ENCODE measurements around the gene ARPC1B. TPM values are rescaled to one million over a fixed set of nuclear protein-coding genes. Genes with fewer than 3 reads are reported as not detected.

ARPC1B gene
- total and polyA plus RNA-seq, 9 of the 15 experiments (the other 6 are each of a cell fraction or from before 2014, with no cell fraction given) = 6.7 to 357 (median 211) TPM

- TF ChIP-seq CREB3 (tag; conservative IDR thresholded peaks at IDR 0.05; ENCODE audit: low read depth) = no peak
- no peak for TF ChIP-seq ZNF586 (CRISPR knock-in tag; conservative IDR thresholded peaks at IDR 0.05)
- TF ChIP-seq, protein P1, sequence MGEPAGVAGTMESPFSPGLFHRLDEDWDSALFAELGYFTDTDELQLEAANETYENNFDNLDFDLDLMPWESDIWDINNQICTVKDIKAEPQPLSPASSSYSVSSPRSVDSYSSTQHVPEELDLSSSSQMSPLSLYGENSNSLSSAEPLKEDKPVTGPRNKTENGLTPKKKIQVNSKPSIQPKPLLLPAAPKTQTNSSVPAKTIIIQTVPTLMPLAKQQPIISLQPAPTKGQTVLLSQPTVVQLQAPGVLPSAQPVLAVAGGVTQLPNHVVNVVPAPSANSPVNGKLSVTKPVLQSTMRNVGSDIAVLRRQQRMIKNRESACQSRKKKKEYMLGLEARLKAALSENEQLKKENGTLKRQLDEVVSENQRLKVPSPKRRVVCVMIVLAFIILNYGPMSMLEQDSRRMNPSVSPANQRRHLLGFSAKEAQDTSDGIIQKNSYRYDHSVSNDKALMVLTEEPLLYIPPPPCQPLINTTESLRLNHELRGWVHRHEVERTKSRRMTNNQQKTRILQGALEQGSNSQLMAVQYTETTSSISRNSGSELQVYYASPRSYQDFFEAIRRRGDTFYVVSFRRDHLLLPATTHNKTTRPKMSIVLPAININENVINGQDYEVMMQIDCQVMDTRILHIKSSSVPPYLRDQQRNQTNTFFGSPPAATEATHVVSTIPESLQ (CRISPR knock-in tag; IDR thresholded peaks at IDR 0.05) = no peak
- TF ChIP-seq ZNF232 (CRISPR knock-in tag; IDR thresholded peaks at IDR 0.05) = 0 out of 2 replicates have a peak, but pooled peaks have one; percentile 38
- TF ChIP-seq ZNF324 (CRISPR knock-in tag; IDR thresholded peaks at IDR 0.05) = no peak
- 0 out of 2 replicates have a peak, but pooled peaks have one; percentile 61 for TF ChIP-seq ERF (CRISPR knock-in tag; IDR thresholded peaks at IDR 0.05)
- TF ChIP-seq HDAC2 (IDR thresholded peaks at IDR 0.05) = no peak
- no peak for TF ChIP-seq TRIM28 (IDR thresholded peaks at IDR 0.05)
- TF ChIP-seq ZNF311 (CRISPR knock-in tag; IDR thresholded peaks at IDR 0.05) = no peak
- TF ChIP-seq RCOR1 (IDR thresholded peaks at IDR 0.05; ENCODE audit: borderline replicate concordance in 1 of 2, low read depth in 2 of 2, low read length in 2 of 2) = no peak
- no peak for TF ChIP-seq PHF21A (IDR thresholded peaks at IDR 0.05; ENCODE audit: borderline replicate concordance, low read depth)
- TF ChIP-seq PHB (CRISPR knock-in tag; IDR thresholded peaks at IDR 0.05) = no peak
- no peak for TF ChIP-seq POLR2A (conservative IDR thresholded peaks at IDR 0.05)
- TF ChIP-seq USF2 (CRISPR knock-in tag; IDR thresholded peaks at IDR 0.05) = peak; percentile 8; the same call in 1 of the 2 replicates
- TF ChIP-seq FOXK2 (conservative IDR thresholded peaks at IDR 0.05 in 1 of 2, IDR thresholded peaks at IDR 0.05 in 1 of 2; ENCODE audit: low read depth in 2 of 2) = no peak
- 0 out of 2 replicates have a peak, but pooled peaks have one; percentile 84 for TF ChIP-seq GABPA (tag; conservative IDR thresholded peaks at IDR 0.05; ENCODE audit: low read depth)
- no peak for TF ChIP-seq ZNF395 (CRISPR knock-in tag; IDR thresholded peaks at IDR 0.05)
- TF ChIP-seq SMARCB1 (IDR thresholded peaks at IDR 0.05; ENCODE audit: insufficient read length, low read depth) = peak; percentile 71
- no peak for TF ChIP-seq ZFX (CRISPR knock-in tag; IDR thresholded peaks at IDR 0.05)
- no peak for TF ChIP-seq HNRNPLL (IDR thresholded peaks at IDR 0.05; ENCODE audit: low read depth, low read length, poor library complexity, severe bottlenecking)
- TF ChIP-seq RBM14 (IDR thresholded peaks at IDR 0.05; ENCODE audit: borderline replicate concordance, insufficient read depth, low read depth, low read length) = no peak
- TF ChIP-seq SIN3A (IDR thresholded peaks at IDR 0.05; ENCODE audit: borderline replicate concordance in 2 of 2, control insufficient read depth in 1 of 2, low read depth in 2 of 2, low read length in 2 of 2) = peak in 1 of 2 experiments; percentile 77; a peak in 2 of 4 replicates
- TF ChIP-seq TBP (optimal IDR thresholded peaks at IDR 0.05; ENCODE audit: low read depth, low read length) = peak; percentile 38
Measured at GRCh38 chr7:99407872-99408378, 33.4 kb downstream of the ARPC1B start (continued).

Data from K562 (cell line).